Osteoblast (primary cell): ENCODE results near the gene AARSD1. TPM values are rescaled to one million over a fixed set of nuclear protein-coding genes. Genes with fewer than 3 reads are reported as not detected.
"Not testable (repeated sequence)": the region's sequence is repeated elsewhere in the genome, so short reads cannot be mapped to it uniquely, and the experiment has no call there.

Experiments
- DNase-seq: peaks from one replicate; pipeline ENCODE4 v3.0.0; 2011; ENCODE audit warnings: low spot score, mixed read lengths; ENCODE audit not compliant: insufficient read length; ENCODE audit errors: missing footprints
- H2AFZ ChIP-seq: 2 replicates; pipeline ENCODE4 v1.6.0; 2011; ENCODE audit warnings: mild to moderate bottlenecking, low read length
- H3K27ac ChIP-seq: 2 replicates; pipeline ENCODE4 v1.5.1; 2011; ENCODE audit warnings: mild to moderate bottlenecking, low read depth, low read length, moderate library complexity
- H3K27me3 ChIP-seq: 2 replicates; pipeline ENCODE4 v1.6.0; 2012; ENCODE audit warnings: mild to moderate bottlenecking, control low read depth, inconsistent platforms, low read length, moderate library complexity; ENCODE audit not compliant: insufficient read depth
- H3K36me3 ChIP-seq: 2 replicates; pipeline ENCODE4 v1.5.1; 2011; ENCODE audit warnings: mild to moderate bottlenecking, low read length, control low read depth, moderate library complexity; ENCODE audit not compliant: insufficient read depth
- H3K4me1 ChIP-seq: 2 replicates; pipeline ENCODE4 v1.5.1; 2011; ENCODE audit warnings: mild to moderate bottlenecking, low read length, control low read depth, moderate library complexity; ENCODE audit not compliant: insufficient read depth
- H3K4me2 ChIP-seq: 2 replicates; pipeline ENCODE4 v1.6.0; 2011; ENCODE audit warnings: mild to moderate bottlenecking, low read length; ENCODE audit not compliant: insufficient read depth
- H3K4me3 ChIP-seq: fragments of 200-600 bp; sonication (generic); 3 replicates; pipeline ENCODE4 v1.5.1; 2012; ENCODE audit warnings: mild to moderate bottlenecking, low read length, inconsistent platforms; ENCODE audit not compliant: insufficient read depth
- H3K79me2 ChIP-seq: 2 replicates; pipeline ENCODE4 v1.6.0; 2012; ENCODE audit warnings: mild to moderate bottlenecking, low read length, control low read depth, inconsistent platforms; ENCODE audit not compliant: insufficient read depth
- H3K9me3 ChIP-seq: 2 replicates; pipeline ENCODE4 v1.5.1; 2011; ENCODE audit warnings: low read depth, low read length, control low read depth
- H4K20me1 ChIP-seq: 2 replicates; pipeline ENCODE4 v1.6.0; 2012; ENCODE audit warnings: mild to moderate bottlenecking, low read length, control low read depth; ENCODE audit not compliant: insufficient read depth
- total RNA-seq: library from RNA; depleted of rRNA; stranded (reverse); fragments of >200 nt; gene quantifications from 2 replicates; pipeline ENCODE4 v1.2.3, GENCODE V29; 2012
- TF ChIP-seq, protein P1 (sequence below): IDR thresholded peaks from 2 replicates; pipeline ENCODE4 v1.5.1; 2011; ENCODE audit warnings: mild to moderate bottlenecking, low read depth, low read length, moderate library complexity; ENCODE audit errors: extremely low read depth

The AARSD1 gene
- total RNA-seq, 1 donor, result 14.1 TPM

DNA sequence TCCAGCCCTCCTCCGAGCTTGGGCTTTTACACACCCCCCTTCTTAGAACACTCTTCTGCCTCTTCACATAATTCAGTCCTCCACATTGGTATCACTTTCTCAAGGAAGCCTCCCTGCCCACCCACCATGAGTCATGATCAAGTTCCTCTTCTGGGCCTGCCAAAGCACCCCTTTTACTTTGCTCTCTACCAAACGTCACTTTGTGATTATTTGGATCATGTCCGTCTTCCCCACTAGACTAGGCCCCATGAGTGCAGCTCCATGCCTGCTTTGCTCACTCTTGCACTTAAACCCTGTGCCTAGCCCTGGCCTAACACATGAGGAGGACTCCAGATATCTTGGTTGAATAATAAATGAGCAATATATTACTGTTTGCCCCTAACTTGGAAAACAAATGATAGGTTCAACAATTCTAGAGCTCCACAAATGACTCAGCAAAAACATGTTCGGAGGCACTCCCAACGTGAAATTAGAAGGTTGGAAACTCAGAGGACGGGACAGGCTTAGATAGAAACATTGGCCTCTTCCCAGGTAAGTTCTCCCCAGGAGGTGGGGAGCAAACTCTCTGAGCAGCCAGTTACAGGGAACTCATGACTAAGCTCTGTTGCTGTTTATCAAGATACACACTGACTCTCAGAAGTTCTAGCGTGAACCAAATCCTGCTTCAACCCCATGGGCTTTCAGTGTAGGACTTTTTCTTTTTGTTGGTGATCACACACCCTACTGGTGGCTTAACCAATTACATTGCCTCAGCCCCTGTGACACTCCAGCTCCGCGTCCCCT is 35.3 kb downstream of the AARSD1 start:
- peak; percentile 89 for DNase-seq

DNA sequence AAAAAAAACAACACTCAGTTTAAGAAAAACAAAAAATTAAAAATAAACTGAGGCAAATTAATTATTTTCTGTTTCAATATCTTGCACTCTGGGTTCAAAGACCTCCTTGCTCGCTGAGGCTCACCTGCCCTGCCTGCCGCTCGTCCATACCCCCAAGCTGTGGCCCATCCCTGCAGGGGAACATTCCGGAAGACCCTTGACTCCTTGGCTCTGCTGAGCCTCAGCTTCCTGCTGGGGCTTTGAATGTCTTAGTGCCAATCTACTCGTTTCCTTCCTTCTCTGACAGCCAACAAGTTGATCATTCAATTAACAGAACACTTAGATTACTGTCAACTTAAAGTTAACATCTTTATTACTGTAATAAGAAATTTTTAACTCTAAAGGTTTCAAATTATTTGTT is 39.4 kb downstream of the AARSD1 start:
- DNase-seq, result no peak
- no peaks in the 10 kb centered on the region for H3K36me3 ChIP-seq
- TF ChIP-seq, protein P1, sequence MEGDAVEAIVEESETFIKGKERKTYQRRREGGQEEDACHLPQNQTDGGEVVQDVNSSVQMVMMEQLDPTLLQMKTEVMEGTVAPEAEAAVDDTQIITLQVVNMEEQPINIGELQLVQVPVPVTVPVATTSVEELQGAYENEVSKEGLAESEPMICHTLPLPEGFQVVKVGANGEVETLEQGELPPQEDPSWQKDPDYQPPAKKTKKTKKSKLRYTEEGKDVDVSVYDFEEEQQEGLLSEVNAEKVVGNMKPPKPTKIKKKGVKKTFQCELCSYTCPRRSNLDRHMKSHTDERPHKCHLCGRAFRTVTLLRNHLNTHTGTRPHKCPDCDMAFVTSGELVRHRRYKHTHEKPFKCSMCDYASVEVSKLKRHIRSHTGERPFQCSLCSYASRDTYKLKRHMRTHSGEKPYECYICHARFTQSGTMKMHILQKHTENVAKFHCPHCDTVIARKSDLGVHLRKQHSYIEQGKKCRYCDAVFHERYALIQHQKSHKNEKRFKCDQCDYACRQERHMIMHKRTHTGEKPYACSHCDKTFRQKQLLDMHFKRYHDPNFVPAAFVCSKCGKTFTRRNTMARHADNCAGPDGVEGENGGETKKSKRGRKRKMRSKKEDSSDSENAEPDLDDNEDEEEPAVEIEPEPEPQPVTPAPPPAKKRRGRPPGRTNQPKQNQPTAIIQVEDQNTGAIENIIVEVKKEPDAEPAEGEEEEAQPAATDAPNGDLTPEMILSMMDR, result no peak
- no peak overlapping the region for H3K4me3 ChIP-seq
- no peaks in the 10 kb centered on the region for H3K79me2 ChIP-seq
- H3K9me3 ChIP-seq, result no peaks in the 10 kb centered on the region
- peaks cover 9% of the 10 kb centered on the region for H3K4me1 ChIP-seq
- no peak overlapping the region for H2AFZ ChIP-seq
- no peaks in the 10 kb centered on the region for H4K20me1 ChIP-seq
- no peak overlapping the region for H3K27ac ChIP-seq
- H3K4me2 ChIP-seq, result no peak overlapping the region
- peaks cover 32% of the 10 kb centered on the region for H3K27me3 ChIP-seq

More for the DNA sequence above, 35.3 kb downstream of the AARSD1 start:
- Histone ChIP-seq H3K9me3 (no peaks in the 10 kb centered on the region), H3K4me2 (peak overlapping the region; percentile 53), H3K79me2 (no peaks in the 10 kb centered on the region), H4K20me1 (no peaks in the 10 kb centered on the region), H3K36me3 (no peaks in the 10 kb centered on the region), H3K4me3 (no peak overlapping the region), H2AFZ (peak overlapping the region; percentile 66), H3K4me1 (peaks cover 9% of the 10 kb centered on the region), H3K27ac (peak overlapping the region; percentile 60), H3K27me3 (peaks cover 5% of the 10 kb centered on the region)
- TF ChIP-seq, protein P1, result peak; percentile 67

DNA sequence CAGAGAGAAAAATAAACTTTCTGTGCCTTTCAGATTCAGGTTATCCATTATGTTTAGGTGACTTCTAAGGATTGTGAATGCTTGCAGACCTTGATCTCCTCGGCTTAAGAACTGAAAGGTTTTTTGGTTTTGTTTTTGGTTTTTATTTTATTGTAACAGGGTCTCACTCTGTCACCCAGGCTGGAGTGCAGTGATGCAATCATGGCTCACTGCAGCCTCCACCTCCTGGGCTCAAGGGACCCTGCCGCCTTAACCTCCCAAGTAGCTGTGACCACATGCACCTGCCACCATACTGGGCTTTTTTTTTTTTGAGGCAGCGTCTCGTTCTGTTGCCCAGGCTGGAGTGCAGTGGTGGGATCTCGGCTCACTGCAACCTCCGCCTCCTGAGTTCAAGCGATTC is 40.8 kb downstream of the AARSD1 start:
- not testable (repeated sequence) for H3K36me3 ChIP-seq, H3K27ac ChIP-seq, H3K4me3 ChIP-seq, H3K4me2 ChIP-seq, H3K9me3 ChIP-seq, H4K20me1 ChIP-seq, H3K79me2 ChIP-seq, H3K4me1 ChIP-seq, DNase-seq, H2AFZ ChIP-seq
- peaks cover 32% of the 10 kb centered on the region for H3K27me3 ChIP-seq

DNA sequence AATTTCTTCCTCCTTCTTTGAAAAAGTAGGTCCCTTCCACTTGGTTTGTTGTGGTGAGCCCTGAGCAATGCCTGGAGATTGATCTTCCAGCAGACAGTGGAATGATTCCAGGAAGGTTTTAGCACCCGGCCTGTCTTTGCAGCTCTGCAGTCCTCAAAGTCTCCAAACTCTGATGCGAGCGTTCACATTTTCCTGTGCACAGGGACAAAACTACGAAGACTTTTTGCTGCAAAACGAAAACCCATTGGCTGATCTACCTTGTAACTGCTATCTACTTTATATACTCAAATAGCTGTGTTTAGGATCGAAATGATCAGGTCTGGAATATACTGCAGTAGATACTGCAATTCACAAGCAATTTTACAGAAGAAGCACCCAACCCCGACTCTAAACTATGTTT is 42.0 kb downstream of the AARSD1 start:
- Histone ChIP-seq H4K20me1 (no peaks in the 10 kb centered on the region), H3K4me2 (no peak overlapping the region), H3K36me3 (no peaks in the 10 kb centered on the region), H3K4me3 (no peak overlapping the region), H3K27me3 (peaks cover 32% of the 10 kb centered on the region), H3K9me3 (no peaks in the 10 kb centered on the region), H3K27ac (no peak overlapping the region), H2AFZ (no peak overlapping the region), H3K4me1 (no peaks in the 10 kb centered on the region), H3K79me2 (no peaks in the 10 kb centered on the region)
- TF ChIP-seq, protein P1, result no peak
- DNase-seq, result no peak
